HG03558 (cell line): Measurements from ENCODE around the gene ISM1.

Experiments
- ATAC-seq: cut with Tn5 transposase; IDR thresholded peaks from one replicate; pipeline ENCODE4 v1.9.1; 2021; ENCODE audit warnings: moderate number of reproducible peaks; ENCODE audit not compliant: unreplicated experiment; ENCODE audit errors: extremely low read depth

Gene ISM1

GRCh38 chr20:13220904-13221297 lies at the start of gene ISM1:
Gene ISM1, plus strand, starts transcription at chr20:13221274. Its CDS starts 503 bp downstream, at chr20:13221777.
- no peak for ATAC-seq

DNA sequence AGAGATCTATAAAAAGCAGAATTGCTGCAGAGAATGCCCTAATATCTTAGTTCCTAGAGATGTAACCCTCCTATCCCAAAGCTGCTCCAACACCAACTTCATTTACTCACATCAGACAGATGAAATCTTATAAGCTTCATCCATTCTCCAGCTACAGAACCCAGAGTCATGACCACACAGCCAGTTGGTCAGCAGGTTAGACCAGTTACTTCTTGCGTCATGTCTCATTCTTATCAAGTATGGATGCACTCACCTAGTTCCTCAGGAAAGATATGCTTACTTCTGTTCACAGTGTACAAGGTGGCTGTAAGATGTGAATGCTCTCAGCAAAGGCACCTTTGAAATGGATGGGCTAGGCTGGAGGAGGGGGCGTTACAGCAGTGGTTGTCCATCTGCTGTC lies 47.9 kb upstream of the ISM1 start:
- no peak for ATAC-seq

DNA sequence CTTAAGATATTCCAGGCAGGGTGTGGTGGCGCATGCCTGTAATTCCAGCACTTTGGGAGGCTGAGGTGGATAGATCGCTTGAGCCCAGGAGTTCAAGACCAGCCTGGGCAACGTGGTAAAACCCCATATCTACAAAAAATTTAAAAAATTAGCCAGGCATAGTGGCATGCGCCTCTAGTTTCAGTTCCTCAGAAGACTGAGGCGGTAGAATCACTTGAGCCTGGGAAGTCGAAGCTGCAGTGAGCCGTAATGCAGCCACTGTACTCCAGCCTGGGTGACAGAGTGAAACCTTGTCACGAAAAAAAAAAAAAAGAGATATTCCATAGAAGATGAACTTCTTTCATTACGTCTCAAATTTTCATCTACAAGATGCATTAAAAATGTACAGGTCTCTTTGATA lies 46.7 kb upstream of the ISM1 start:
- ATAC-seq = peak; percentile 56

DNA sequence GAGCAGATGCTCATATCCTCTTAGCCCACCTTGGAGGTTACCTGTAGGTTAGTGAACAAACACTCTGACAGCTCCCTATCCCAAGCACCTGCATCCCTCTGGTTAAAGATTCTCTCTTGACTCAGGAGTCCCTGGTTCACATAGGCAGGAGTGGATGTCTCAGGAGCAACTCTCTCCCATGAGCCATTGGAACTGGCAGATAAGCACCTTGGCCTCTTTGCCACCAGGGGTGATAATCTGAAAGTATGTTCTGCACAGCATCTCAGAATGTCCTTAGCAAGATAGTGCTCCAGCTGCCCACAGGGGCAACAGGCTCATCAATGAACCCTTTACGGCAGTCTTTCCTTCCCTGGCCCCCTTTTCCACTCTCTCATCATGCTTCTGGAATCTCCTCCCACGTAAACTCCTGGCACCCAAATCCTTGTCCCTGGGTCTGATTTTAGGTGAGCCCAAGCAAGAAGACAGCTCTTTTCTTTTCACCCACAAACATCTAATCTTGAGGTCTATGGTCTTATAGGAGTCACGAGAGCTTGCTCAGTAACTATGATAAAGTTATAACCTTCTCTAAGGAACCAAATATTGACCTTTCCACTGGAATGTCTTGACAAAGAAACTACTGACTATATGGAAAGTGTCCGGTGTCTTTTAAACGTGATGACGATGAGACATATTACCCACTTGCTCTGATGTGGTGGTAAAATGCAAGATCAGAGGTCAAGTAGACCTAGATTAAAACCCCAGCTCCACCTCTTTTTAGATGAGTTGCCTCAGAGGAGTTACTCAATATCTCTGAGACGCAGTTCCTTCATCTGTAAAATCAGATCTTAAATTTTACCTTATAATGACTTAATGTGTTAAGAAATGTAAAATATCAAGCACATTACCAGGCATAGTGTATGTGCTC lies 39.8 kb upstream of the ISM1 start:
- no peak for ATAC-seq

DNA sequence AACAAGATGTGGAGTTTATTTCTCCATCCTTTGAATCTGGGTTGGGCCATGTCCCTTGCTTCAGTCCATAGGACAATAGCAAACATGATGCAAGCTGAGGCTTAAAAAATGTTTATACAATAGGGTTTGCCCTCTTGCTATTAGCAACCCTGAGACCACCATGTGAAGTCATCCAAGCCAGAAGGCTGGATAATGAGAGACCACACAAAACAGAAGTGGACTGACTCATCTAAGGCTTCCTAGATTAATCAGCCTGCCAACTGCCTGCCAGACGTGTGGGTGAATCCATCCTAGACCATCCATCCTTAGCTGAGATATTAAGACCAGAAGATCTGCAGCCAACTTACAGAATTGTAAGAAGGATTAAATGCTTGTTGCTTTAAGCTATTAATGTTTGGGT lies 38.1 kb upstream of the ISM1 start:
- no peak for ATAC-seq

GRCh38 chr20:13186043-13186774 lies 34.9 kb upstream of the ISM1 start:
- ATAC-seq = no peak

- no peak for ATAC-seq
Observed at GRCh38 chr20:13187899-13188298, 33.2 kb upstream of the ISM1 start.

DNA sequence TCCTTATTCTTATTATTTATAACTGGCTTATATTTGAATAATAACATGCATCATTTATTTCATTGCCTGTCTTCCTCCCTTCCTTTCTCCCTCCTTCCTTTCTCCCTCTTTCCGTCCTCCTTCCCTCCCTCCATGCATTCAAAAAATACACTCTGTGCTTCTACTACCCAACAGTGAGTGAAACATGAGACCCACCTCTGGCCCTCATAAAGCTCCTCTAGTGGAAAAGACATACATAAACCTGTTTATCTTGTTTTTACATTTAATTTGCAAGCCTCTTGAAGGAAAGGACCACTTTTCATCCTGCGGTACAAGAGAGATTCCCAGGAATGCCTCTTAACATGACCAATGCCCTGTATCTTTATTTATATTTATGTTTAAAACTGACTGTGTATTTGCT lies 21.8 kb upstream of the ISM1 start:
- no peak for ATAC-seq

DNA sequence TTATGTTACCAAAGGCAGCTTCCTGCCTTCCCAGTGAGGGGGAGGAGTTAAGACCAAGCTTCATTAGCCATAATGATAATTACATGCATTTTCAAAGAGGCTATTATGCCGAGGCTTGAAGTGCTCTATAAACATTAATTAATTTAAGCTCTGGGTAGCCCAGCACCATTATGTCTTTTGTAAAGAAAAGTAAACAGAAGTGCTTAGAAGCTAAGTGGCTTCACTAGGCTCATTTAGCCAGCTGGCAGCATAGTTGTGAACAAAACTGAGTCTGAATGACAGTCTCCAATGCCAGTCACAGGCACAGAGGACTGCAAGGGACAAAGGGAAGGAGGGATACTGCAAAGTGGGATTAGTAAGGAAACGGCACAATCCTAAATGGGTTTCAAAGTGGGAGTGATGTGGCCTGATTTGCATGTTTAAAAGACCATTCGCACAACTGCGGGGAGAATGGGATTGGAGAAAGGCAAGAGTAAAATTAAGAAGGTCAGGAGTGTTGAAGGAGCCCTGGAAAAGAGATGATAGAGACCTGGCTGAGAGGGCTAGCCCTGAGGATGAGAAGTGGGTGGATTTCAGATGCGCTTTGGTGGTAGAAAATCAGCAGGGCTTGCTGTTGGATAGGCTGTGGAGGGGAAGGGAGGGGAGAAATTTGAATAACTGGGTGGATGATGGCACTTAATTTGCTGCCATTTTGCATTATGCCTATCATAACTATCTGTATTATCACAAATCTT lies 20.1 kb upstream of the ISM1 start:
- ATAC-seq = no peak

DNA sequence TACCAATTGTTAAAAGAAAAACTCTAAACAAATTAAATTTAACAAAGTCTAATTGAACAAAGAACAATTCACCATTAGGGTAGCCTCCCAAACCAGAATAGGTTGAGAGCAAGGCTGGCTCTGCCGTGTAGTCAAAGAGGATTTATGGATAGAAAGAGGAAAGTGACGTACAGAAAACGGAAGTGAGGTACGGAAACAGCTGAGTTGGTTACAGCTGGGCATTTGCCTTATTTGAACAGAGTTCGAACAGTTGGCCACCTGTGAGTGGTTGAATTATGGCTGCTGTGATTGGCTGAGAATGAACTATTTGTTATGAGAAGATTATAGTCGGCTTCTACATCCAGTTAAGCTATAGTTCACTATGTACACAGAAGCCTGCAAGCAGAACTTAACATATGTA lies 18.5 kb upstream of the ISM1 start:
- no peak for ATAC-seq

DNA sequence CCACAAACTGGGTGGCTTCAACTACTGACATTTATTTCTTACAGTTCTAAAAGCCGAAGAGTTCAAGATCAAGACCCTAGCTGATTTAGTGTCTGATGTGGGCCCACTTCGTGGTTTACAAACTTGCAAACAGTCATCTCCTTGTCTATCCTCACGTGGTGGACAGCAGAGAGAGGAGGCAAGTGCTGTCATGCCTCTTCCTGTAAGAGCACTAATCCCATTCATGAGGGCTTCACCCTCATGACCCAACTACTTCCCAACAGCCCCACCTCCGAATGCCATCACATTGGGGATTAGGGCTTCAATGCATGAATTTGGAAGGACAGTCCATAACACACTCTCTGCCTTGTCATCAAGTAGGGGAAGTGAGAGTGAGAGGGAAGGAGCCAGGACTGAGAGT lies 15.6 kb upstream of the ISM1 start:
- no peak for ATAC-seq

GRCh38 chr20:13205848-13206434 lies 15.1 kb upstream of the ISM1 start:
- ATAC-seq = no peak

DNA sequence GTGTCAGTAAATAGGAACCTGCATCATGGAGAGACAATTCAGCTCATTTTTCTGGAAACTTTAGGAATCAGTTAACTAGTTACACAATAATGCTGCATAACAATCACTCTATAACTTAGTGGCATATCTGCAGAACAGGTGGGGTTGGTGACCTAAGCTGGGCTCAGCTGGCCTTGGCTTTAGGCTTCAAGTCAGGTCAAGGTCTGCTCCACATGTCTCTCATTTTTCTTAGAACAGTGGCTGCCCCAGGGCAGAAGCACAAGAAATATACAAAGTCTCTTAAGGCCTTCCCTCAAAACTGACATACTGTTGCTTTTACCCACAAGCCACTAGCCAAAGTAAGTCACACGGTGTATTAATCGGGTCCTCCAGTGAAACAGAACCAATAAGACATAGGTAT lies 14.1 kb upstream of the ISM1 start:
- ATAC-seq = no peak

DNA sequence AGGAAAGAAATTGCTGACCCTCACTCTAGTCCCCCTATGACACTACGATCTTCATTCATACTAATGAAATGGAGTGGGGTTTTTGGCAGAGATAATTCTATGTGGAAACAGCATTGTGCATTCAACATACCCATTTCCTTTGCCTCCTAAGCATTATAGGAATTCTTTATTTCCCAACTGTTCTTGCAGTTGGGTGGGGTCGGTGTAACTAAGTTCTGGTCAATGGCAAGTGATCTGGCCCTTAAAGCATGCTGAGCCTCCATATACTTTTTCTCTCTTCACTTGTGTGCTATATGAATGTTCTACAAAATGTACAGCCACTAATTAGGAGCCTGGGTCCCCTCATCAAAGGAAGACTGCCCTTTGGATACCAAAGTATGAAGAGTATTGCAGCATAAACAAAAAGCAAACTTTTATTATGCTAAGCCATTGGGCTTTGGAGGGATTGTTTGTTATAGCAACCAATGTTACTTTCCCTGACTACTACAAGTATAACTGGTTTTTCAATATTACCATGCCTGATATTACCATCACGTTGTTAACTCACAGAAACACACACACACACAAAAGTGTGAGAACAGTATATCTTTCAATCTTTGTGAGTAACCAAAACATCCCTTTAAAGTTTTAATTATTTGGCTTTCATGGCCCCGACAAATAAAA lies 9.0 kb upstream of the ISM1 start:
- no peak for ATAC-seq

DNA sequence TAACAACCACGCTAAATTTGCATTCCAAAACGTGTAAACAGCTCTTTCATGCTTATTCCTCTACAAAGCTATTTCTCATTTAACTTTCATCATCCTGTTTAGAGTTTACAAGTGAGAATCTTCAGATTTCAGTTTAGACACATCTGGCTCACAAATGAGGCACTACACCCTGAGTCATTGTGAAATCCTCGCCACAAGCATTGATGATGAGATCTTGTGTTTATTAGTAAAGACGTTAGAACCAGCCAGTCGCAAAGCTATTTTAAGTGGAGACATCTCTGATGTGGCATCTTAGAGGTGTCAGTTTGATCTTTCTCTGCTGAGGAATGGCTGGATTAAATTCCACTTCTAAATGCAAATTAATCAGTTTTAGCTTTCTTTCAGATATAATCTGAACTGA lies 8.3 kb upstream of the ISM1 start:
- ATAC-seq = no peak

DNA sequence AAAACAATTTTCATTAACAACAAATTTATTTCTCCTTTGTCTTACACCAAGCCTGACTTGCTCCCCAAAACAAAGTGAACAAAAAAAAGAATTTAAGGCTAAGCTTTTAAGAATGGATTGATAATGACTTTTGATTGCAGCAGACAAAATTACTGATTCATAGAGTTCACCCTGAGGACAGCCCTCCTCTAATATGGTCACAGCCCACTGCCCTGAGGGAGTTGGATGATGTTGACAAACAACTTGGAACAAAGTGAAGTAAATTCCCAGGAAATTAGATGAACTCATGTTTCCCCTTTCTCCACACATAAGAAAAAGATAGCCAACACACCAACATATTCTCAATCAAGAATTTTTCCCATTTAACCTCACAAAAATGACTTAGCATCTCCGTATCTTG lies 7.7 kb upstream of the ISM1 start:
- ATAC-seq = no peak

GRCh38 chr20:13216533-13216932 lies 4.5 kb upstream of the ISM1 start:
- no peak for ATAC-seq

- no peak for ATAC-seq
Observed at GRCh38 chr20:13219327-13220193, 1.5 kb upstream of the ISM1 start.
